Effector CD4-positive, alpha-beta T cell (primary cell): ENCODE data around the gene NMB.
A peak's percentile ranks its signal among the peaks of the same experiment; 100 is the strongest.
"Not testable (repeated sequence)": the region's sequence is repeated elsewhere in the genome, so short reads cannot be mapped to it uniquely, and the experiment has no call there.

Experiments used
- DNase-seq: peaks from one replicate; pipeline ENCODE4 v3.0.0-alpha.2; 2020

NMB gene

DNA sequence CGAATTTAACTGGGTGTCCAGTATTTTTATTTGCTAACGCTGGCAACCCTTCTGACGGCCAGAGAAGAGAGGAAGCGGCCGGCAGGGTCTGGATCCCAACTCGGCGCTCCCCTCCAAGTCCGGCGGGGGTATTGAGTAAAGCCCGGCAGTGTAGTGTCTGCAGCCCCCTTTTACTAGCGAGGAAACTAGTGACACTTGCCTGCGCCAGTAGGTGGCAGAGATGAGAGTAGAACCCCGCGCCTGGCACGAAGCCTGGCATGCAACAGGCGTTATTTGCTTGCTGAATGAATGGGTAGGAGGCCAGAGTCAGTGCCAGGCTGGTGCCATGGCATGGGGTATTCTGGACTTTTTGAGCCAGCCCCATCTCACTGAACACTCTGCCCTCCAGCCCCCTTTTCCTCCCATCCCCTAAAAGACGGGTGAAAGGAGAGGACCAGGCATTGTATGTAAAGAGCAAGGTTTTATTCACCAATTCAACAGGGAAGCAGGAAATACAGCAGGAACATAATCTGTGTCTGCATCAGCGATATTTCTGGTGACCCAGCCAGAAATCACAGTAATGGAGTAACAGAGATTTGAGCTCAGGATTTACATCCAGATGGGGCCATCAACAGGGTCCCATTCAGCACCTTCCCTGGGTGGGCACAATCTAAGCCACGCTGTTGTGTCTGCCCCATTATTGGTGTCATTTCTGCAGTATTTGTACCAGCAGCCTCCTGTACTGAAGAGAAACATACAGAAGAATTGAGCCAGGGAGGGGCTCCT lies 3.1 kb downstream of the NMB start:
- peak; percentile 66 for DNase-seq

DNA sequence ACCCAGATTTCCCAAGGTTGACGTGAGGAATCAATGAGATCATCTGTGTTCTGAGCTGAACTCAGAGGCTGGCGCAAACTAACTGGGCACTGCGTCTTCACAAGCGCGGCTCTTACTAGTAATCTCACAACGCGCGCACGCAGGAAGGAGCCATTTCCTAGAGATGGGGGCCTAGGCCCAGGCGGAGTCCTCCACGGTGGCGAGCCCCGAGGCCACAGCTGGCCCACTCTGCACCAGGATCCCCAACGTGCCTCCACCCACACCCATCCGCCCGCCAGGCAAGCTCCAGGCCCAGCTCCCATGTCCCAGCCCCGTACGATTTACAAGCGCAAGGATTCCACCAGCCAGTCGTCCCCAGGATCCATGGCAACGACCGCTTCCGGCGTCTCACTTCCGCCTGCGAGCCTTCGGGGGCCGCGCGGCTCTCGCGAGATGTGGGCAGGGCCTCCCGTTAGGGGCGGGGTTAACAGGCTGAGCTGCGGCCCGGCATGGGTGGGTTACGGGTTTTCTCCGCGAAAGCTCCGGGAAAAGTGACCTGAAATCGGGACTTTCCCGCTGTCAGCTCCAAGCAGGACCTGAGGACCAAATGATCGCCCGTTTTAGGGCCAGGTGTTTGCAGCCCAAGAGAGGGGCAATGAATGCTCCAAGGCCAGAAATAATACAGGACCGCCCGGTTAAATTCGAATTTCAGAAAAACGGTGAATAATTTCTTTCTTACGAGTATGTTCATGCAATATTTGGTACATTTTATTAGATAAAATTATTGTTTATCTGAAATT lies 3.9 kb downstream of the NMB start, which contains the start of gene WDR73:
Gene WDR73, minus strand, starts transcription at position 374 of the 779 bp plus-strand sequence. Its CDS starts 9 bp downstream, at position 365.
- DNase-seq: peak; percentile 99

DNA sequence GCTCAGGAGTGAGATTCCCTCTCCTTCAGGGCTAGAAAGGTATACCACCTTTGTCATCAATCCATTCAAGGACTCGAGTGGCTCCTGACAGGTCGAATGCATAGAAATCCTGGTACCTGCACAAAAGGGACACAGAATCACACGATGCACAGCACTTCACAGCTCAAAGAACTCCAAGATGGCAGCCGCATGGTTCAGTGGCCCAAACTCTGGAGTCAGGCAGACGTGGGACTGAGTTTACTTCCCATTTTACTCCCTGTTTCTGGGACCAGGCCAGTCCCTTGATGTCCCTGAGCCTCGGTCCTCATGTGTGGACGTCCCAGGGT lies 4.5 kb downstream of the NMB start:
- no peak for DNase-seq

DNA sequence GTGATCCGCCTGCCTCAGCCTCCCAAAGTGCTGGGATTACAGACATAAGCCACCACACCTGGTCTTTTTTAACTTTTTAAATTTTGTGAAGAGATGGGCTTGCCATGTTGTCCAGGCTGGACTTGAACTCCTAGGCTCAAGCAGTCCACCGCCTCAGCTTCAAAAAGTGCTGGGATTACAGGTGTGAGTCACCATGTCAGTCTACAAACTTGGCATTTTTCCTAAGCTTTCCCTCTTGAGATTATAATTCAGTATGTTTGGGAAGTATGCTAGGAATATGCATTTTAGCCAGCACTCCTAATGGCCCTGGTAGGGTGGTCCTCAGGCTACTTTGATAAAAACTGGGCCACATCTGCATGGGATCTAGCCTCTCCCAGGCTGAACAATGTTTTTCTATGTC lies 8.3 kb downstream of the NMB start:
- no peak for DNase-seq

DNA sequence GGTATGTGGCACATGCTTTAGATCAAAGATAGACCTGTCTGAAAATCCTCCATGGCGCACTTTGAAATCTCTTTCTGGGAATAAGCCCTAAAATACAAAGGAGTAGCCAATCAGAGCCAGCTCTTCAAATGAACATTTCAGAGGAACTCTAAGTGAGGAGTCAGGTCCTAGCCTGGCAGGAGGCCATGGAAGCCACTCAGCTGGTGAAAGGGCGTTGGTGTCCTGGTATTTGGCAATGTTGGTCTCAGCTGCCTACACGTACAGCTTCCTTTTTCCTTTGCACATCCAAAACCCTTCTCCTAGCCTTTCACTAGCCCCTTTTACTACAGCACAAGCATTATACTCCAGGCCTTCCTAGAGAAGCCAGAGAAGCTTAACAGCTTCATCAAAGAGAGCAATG lies 9.5 kb downstream of the NMB start:
- no peak for DNase-seq

DNA sequence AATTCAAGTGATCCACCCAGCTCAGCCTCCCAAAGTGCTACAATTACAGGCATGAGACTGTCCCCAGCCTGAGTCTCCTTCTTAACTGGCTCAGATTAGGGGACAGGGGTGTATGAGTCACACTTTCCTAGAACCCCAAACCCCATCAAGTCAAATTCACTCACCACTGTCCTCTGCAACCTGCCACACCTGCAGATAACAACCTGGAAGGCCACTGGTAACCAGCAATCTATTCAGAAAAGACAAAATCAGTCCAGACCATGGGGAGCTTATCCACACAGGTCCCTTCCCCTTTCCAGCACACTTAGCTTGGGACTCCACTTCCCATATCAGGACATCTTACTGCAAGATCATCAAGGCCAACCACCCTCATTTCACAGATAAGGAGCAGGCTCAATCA lies 10.3 kb downstream of the NMB start:
- DNase-seq: no peak

DNA sequence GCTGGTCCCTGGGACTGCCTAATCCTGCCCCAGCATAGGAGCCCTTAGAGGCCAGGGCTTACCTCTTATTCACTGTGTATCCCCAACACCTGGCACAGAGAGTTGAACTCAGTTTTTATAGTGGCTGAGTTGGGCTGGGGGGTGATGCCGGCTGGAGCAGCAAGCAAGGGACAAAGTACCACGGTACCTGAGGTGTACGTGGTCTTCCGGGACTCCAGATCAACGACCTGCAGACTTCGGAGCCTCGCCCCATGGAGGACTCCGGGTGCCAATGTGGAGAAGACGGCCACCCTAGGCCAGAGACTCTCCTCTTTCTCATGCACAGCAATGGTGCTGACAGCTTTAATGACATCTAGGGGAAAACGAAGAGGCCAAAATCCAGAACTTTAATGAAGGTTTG lies 12.0 kb downstream of the NMB start:
- no peak for DNase-seq

DNA sequence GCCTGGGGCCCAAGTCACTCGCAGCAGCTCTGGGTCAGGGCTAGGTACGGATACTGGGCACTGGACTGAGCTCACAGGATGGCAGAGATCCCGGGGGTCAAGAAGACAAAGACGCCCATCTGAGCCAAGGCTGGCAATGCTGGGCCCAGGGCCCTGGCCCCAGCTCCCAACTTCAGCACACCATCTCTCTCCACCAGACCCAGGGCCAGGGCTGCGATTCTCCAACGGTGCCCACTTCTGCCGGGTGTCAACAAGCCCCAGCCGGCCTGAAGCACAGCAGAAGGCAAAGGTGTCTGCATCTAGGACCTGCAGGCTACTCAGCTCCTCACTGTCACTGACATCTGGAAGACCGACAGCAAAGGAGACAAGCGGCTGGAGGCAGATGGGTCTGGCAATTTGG lies 12.5 kb downstream of the NMB start:
- DNase-seq: no peak

DNA sequence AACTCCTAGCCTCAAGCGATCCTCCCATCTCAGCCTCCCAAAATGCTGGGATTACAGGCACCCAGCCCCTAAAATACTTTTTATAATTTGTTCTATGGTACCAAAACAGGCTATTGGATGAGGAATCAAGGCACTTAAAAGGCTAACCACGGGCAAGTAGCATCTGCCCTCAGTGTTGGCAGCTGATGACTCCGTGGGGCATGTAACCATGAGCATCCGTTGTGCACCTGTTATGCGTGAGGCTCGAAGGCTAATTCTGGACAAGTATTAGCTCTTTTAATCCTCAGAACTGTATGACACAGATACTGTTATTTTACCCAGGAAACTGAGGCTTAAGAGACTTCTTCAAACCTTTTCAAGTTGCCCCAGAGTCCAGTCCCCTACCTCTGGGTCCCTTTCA lies 14.2 kb downstream of the NMB start:
- no peak for DNase-seq

DNA sequence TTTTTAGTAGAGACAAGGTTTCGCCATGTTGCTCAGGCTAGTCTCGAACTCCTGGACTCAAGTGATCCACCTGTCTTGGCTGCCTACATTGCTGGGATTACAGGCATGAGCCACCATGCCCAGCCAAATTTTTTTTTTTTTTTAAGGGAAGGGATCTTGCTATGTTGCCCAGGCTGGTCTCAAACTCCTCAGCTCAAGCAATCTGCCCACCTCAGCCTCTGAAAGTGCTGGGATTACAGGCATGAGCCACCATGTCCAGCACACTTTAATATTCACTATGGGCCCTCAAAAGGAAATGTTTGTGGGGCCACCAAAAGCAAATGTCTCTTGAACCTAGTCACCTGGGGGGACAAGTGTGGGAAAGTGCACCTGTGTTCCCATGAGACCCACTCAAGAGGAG lies 15.4 kb downstream of the NMB start:
- not testable (repeated sequence) for DNase-seq

DNA sequence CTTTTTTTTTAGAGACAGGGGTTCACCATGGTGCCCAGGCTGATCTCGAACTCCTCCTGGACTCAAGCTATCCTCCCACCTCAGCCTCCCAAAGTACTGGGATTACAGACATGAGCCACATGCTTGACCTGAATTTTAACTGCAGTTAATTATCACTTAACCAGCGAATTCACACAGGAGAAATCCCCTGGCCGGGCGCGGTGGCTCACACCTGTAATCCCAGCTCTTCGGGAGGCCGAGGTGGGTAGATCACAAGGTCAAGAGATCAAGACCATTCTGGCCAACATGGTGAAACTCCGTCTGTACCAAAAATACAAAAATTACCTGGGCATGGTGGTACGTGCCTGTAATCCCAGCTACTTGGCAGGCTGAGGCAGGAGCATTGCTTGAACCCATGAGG lies 16.1 kb downstream of the NMB start:
- not testable (repeated sequence) for DNase-seq

DNA sequence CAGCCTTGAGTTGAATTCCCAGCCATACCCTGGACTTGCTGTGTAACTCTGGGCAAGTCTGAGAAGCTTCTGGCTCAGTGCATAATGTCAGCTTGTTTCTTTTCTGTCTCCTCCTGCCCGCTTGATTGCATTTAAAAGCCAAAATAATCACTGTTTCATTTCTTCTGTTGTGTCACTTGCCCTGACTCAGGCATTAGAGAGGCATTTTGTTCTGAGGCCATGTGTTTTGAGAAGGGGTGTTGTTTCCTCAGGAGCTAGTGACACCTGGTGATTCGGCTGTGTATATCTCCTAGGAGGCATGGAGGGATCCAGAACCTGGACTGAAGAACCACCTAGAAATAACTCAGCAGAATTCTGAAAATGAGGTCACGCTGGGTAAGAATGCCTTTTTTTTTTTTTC lies 19.9 kb downstream of the NMB start:
- no peak for DNase-seq

DNA sequence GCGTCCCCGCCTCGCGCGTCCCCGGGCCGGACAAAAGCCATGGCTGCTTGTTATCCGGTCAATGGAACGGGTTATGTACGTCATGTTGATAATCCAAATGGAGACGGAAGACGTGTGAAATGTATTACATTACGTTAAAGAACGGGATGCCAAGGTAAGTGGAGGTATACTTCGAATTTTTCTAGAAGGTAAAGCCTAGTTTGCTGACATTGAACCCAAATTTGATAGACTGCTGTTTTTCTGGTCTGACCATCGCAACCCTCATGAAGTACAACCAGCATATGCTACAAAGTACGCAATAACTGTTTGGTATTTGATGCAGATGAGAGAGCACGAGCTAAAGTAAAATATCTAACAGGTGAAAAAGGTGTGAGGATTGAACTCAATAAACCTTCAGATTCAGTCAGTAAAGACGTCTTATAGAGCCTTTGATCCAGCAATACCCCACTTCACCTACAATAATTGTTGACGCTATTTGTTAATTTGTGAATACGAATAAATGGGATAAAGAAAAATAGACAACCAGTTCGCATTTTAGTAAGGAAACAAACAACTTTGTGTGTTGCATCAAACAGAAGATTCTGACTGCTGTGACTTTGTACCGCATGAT lies 23.7 kb downstream of the NMB start:
- DNase-seq: no peak

DNA sequence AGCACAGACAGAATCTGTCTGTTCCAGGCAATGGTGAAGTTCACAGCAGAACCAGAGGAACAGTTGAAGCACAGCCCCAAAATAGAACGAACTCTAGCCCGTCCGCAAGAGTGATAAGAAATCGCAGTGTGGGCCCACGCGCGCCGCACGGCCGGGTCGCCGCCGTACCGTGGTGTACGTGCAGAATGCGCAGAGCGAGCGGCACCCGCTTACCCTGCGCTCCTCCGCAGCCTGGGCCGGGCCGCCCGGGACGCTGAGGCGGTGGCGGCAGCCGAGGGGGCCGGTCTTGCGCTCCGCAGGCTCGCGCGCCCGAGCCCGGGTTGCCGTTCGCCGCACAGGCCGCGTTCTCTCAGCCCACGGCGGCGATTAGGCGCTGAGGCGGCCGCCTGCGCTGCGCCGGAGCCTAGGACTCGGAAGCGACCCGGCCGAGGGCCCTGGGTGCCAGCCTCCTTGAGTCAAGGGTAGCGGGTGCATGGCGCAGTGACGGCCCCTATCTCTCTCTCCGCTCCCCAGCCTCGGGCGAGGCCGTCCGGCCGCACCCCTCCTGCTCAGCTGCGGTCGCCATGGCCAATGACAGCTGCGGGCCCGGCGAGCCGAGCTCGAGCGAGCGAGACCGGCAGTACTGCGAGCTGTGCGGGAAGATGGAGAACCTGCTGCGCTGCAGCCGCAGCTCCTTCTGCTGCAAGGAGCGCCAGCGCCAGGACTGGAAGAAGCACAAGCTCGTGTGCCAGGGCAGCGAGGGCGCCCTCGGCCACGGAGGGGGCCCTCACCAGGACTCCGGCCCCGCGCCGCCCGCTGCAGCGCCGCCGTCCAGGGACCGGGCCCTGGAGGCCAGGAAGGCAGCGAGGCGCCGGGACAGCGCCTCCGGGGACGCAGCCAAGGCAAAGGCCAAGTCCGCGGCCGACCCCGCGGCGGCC lies 24.4 kb downstream of the NMB start:
- peak; percentile 48 for DNase-seq

DNA sequence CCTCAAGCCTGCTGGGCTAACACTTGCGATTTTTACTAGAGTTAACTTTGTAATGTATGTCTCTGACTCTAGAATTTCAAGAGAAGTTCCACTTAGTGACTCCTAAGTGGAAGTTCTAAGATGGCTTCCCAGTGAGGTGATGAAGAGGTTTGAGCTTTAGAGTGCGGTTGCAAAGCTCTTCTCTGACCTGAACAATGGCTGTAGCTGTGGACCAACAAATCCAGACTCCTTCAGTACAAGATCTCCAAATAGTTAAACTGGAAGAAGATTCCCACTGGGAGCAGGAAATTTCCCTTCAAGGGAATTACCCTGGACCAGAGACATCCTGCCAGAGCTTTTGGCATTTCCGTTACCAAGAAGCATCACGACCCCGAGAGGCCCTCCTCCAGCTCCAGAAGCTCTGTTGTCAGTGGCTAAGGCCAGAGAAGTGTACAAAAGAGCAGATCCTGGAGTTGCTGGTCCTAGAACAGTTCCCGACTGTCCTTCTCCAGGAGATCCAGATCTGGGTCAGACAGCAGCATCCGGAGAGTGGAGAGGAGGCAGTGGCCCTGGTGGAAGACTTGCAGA lies 26.2 kb downstream of the NMB start:
- no peak for DNase-seq

DNA sequence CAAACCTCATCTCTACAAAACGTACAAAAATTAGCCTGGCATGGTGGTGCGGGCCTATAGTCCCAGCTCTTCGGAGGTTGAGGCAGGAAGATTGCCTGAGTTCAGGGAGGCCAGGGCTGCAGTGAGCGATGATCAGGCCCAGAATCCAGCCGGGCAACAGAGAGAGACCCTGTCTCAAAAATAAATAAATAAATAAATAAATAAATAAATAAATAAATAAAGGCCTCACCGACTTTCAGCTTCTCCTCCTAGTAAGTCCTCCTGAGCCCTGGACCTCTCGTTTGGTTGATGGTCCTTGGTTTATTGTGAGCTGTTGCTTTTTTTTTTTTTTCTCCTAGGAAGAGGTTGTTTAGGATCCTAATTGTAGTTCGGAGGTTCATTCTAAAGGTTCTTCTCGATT lies 29.0 kb downstream of the NMB start:
- DNase-seq: no peak

DNA sequence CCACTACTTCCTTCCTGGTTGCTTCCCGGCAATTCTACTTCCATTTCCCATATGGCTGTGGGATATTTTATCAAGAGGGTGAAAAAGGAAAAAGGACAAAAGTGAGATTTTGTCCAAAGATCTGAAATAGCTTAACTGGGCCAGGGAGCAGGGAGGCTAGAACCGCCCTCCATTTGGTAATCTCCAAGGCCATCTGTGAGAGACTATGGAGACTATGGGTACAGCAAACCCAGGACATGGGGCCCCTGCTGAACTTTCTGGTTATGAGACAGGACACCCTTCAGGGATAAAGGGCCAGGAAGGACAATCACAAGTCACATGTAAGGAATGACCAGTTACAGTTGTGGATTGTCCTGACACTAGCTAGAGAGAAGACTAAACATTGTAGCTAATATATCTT lies 32.9 kb downstream of the NMB start:
- no peak for DNase-seq

DNA sequence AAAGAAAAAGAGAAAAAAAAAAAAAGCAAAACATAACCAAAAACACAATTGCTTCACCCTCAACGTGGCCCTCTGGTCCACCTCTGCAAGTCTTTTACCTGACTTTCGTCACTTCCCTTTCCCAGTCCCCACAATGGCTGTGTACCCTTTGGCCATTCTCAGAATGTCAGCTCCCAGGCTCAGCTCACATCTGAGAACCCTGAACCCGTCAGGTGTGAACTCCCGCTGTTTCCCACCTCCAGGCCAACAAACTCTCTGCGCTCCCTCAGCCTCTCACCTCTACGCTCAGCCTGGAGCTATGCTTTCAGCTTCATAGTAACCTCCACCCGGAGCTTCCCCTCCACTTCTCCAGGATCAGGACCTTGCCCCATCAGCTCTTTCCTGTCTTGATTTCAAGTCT lies 33.6 kb downstream of the NMB start:
- DNase-seq: no peak

DNA sequence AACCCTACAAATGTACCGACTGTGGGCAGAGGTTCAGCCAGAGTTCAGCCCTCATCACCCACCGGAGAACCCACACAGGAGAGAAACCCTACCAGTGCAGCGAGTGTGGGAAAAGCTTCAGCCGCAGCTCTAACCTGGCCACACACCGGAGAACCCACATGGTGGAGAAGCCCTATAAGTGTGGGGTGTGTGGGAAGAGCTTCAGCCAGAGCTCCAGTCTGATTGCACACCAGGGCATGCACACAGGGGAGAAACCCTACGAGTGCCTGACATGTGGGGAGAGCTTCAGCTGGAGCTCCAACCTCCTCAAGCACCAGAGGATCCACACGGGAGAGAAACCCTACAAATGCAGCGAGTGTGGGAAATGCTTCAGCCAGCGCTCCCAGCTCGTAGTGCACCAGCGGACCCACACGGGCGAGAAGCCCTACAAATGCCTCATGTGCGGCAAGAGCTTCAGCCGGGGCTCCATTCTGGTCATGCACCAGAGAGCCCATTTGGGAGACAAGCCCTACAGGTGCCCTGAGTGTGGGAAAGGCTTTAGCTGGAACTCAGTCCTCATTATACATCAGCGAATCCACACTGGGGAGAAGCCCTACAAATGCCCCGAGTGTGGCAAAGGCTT lies 36.5 kb downstream of the NMB start:
- no peak for DNase-seq

DNA sequence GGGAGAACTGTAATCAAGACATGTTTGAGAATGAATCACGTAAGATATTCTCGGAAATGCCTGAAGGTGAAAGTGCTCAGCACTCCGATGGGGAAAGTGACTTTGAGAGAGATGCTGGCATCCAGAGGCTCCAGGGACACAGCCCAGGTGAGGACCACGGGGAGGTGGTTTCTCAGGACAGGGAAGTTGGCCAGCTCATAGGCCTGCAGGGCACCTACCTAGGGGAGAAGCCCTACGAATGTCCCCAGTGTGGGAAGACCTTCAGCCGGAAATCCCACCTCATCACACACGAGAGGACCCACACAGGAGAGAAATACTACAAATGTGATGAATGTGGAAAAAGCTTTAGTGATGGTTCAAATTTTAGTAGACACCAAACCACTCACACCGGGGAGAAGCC lies 37.4 kb downstream of the NMB start:
- DNase-seq: no peak

DNA sequence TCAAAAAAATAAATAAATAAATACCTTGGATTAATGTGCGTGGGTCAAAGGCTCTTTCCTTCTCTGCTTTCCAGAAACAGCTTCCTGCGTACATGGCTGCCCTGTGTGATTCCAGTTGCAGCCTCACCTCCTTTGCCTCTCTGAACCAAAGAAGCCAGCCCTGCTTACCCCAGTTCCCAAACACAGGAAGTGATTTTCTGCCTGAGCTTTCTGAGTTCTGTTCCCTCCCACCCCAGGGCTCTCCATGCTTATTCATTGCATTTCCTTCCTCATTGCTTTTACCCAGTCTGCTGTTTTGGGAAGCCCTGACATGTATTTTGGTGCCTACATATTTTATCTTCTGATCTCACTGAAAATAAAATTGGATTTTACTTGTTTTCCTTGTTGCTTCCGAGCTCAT lies 41.8 kb downstream of the NMB start:
- no peak for DNase-seq

DNA sequence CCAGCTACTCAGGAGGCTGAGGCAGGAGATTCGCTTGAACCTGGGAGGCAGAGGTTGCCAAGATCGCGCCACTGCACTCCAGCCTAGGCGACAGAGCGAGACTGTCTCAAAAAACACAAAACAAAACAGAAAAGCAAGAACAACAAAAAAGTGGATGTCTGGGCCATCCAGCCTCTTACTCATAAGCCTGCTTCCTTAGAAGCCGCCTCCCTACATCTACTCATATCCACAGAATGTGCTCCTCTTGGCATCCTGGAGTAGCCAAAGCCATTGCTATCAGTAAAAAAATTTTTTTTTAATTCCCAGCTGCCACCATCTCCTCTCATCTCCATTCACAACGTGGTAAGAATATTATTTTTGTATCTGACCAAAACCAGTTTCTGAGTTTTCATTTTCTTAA lies 46.4 kb downstream of the NMB start:
- DNase-seq: no peak
